DOHH2 (cell line): ENCODE results near the gene RANGAP1.

ENCODE experiments used
- H3F3A ChIP-seq: fragments of 200-600 bp; sonication (generic), shearing (Covaris generic); 2 replicates; pipeline ENCODE4 v1.6.0; 2016; ENCODE audit warnings: antibody characterized with exemption, mild to moderate bottlenecking; ENCODE audit not compliant: control insufficient read depth, insufficient read depth
- H3K27ac ChIP-seq: fragments of 200-600 bp; sonication (generic); 2 replicates; pipeline ENCODE4 v1.5.1; 2014; ENCODE audit warnings: low read depth, mild to moderate bottlenecking, low read length, moderate library complexity
- H3K27me3 ChIP-seq: fragments of 200-600 bp; sonication (generic); 2 replicates; pipeline ENCODE4 v1.6.1; 2014; ENCODE audit warnings: mild to moderate bottlenecking, low read length, mixed read lengths; ENCODE audit not compliant: control insufficient read depth
- H3K36me3 ChIP-seq: fragments of 200-600 bp; sonication (generic); 2 replicates; pipeline ENCODE4 v1.6.1; 2014; ENCODE audit warnings: mild to moderate bottlenecking, low read length, moderate library complexity, mixed read lengths; ENCODE audit not compliant: control insufficient read depth
- H3K4me1 ChIP-seq: fragments of 200-600 bp; sonication (generic); 2 replicates; pipeline ENCODE4 v1.6.1; 2014; ENCODE audit warnings: mild to moderate bottlenecking, low read length, mixed read lengths; ENCODE audit not compliant: control insufficient read depth
- H3K4me2 ChIP-seq: fragments of 200-600 bp; sonication (generic); 2 replicates; pipeline ENCODE4 v1.6.0; 2014; ENCODE audit warnings: mild to moderate bottlenecking, low read length, moderate library complexity
- H3K4me3 ChIP-seq: fragments of 200-600 bp; sonication (generic); 2 replicates; pipeline ENCODE4 v1.5.1; 2014; ENCODE audit warnings: mild to moderate bottlenecking, low read length, mixed read lengths
- H3K79me2 ChIP-seq: fragments of 200-600 bp; sonication (generic); 2 replicates; pipeline ENCODE4 v1.6.1; 2014; ENCODE audit warnings: mild to moderate bottlenecking, low read length, mixed read lengths; ENCODE audit not compliant: control insufficient read depth
- H3K9me2 ChIP-seq: fragments of 200-600 bp; sonication (generic); replicated peaks from 2 replicates; pipeline ENCODE4 v1.6.1; 2014; ENCODE audit warnings: mild to moderate bottlenecking, low read length, mixed read lengths; ENCODE audit not compliant: control insufficient read depth
- H3K9me3 ChIP-seq: fragments of 200-600 bp; sonication (generic); 2 replicates; pipeline ENCODE4 v1.6.1; 2014; ENCODE audit warnings: antibody characterized with exemption, low read length, mixed read lengths; ENCODE audit not compliant: control insufficient read depth, insufficient read depth
- H4K20me1 ChIP-seq: fragments of 200-600 bp; sonication (generic); 2 replicates; pipeline ENCODE4 v1.6.0; 2014; ENCODE audit warnings: low read depth, mild to moderate bottlenecking, antibody characterized with exemption, low read length, moderate library complexity; ENCODE audit not compliant: control insufficient read depth, insufficient read depth
- EZH2phosphoT487 ChIP-seq: fragments of 200-600 bp; sonication (generic); IDR thresholded peaks from 2 replicates; pipeline ENCODE4 v1.6.1; 2017; ENCODE audit warnings: borderline replicate concordance, mild to moderate bottlenecking, antibody characterized with exemption, low read length, moderate library complexity, mixed read lengths
- TF ChIP-seq, protein P1 (sequence below): fragments of 200-600 bp; sonication (generic); IDR thresholded peaks from one replicate; pipeline ENCODE4 v1.5.1; 2014; ENCODE audit warnings: antibody characterized with exemption, mild to moderate bottlenecking, low read depth, low read length; ENCODE audit not compliant: poor library complexity, severe bottlenecking

Gene RANGAP1

DNA sequence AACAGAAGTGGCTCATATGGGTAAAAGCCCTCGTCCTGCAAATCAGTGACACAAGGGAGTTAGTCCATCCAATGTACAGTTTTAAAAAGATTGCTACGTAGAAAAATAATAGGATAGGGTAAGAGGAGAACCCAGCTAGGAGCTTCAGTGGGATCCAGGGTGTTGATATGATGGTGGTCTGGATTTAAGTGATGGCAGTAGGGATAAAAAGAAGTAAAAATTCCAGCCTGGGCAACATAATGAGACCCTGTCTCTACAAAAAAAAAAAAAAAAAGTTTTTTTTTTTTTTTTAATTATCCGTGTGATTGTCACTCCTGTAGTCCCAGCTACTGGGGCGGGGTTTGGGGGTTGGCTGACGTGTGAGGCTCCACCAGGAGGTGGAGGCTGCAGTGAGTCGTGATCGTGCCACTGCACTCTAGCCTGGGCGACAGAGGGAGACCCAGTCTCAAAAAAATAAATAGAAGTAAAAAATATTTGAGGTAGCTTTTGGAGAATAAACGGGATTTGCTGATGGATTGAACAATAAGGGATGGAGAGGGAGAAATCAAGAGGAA is 87.9 kb downstream of the RANGAP1 start:
- Histone ChIP-seq H3K4me1 (peaks cover 16% of the 10 kb centered on the region), H3K27ac (peak overlapping the region; percentile 24; the same call in 1 of the 2 replicates), H3K4me2 (peak overlapping the region; percentile 86), H3K9me3 (no peaks in the 10 kb centered on the region), H3K27me3 (peaks cover 15% of the 10 kb centered on the region), H3K4me3 (peak overlapping the region; percentile 93), H3K9me2 (no peaks in the 10 kb centered on the region), H3F3A (peaks cover 3% of the 10 kb centered on the region; the same call in 1 of the 2 replicates), H3K36me3 (no peaks in the 10 kb centered on the region), H4K20me1 (no peaks in the 10 kb centered on the region), H3K79me2 (no peaks in the 10 kb centered on the region)
- TF ChIP-seq EZH2phosphoT487 = no peak
- TF ChIP-seq, protein P1, sequence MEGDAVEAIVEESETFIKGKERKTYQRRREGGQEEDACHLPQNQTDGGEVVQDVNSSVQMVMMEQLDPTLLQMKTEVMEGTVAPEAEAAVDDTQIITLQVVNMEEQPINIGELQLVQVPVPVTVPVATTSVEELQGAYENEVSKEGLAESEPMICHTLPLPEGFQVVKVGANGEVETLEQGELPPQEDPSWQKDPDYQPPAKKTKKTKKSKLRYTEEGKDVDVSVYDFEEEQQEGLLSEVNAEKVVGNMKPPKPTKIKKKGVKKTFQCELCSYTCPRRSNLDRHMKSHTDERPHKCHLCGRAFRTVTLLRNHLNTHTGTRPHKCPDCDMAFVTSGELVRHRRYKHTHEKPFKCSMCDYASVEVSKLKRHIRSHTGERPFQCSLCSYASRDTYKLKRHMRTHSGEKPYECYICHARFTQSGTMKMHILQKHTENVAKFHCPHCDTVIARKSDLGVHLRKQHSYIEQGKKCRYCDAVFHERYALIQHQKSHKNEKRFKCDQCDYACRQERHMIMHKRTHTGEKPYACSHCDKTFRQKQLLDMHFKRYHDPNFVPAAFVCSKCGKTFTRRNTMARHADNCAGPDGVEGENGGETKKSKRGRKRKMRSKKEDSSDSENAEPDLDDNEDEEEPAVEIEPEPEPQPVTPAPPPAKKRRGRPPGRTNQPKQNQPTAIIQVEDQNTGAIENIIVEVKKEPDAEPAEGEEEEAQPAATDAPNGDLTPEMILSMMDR = no peak

DNA sequence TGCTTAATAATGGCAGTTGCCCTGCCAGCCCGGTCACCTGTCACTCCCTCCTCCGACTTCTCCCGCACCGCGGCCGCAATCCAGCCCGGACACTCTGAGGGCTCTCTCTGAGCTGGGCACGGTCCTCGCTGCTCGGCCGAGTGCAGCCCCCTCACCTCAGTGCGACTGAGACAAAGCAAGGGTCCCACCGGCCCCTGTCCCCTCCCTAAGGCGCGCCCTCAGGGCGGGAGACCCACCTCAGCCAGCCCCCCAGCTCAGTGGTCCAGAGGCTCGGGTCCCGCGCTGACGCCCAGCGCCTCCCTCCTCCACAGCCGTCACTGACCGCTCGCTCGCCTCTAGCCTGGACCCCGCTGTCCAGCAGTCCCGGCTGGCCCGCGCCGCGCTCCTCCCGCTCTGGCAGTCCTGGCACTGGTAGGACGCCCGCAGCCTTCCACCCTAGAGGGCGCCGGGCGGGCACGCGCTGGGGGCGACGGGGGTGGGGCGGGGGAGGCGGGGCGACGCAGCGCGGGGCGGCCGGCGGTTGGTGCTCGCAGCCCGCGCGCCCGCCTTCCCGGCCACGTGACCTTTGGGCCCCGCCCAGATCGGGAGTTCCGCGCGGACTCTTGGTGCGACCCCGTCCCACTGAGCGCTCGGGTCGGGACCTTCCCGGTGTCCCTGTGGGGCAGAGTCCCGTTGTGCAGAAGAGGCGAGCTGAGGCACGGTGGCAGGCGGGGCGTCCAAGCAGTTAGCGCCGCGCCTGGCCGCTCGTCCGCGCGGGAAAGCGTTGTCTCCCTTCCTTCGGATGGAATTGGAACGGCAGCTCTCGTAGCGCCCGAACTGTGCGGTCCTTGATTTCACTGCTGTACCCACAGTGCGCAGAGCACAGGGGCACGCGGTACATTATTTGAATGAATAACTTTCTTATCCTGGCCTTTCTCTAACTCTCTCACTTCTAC is 88.7 kb downstream of the RANGAP1 start:
- H3F3A ChIP-seq = peaks cover 3% of the 10 kb centered on the region; the same call in 1 of the 2 replicates
- H3K27ac ChIP-seq = peak overlapping the region; percentile 24; the same call in 1 of the 2 replicates

More for the DNA sequence above, 88.7 kb downstream of the RANGAP1 start:
- Histone ChIP-seq H3K9me3 (no peaks in the 10 kb centered on the region), H3K9me2 (no peaks in the 10 kb centered on the region), H3K4me1 (peaks cover 16% of the 10 kb centered on the region), H3K4me3 (peak overlapping the region; percentile 93), H3K36me3 (no peaks in the 10 kb centered on the region), H3K27me3 (peaks cover 15% of the 10 kb centered on the region), H3K4me2 (peak overlapping the region; percentile 86), H3K79me2 (no peaks in the 10 kb centered on the region), H4K20me1 (no peaks in the 10 kb centered on the region)
- TF ChIP-seq, protein P1 = no peak
- TF ChIP-seq EZH2phosphoT487 = no peak
